Muscle of leg (tissue), 11 donors: ENCODE data around the gene DSCAML1. TPM values are rescaled to one million over a fixed set of nuclear protein-coding genes. Genes with fewer than 3 reads are reported as not detected.
"Not testable (repeated sequence)": the region's sequence is repeated elsewhere in the genome, so short reads cannot be mapped to it uniquely, and the experiment has no call there.

Experiments
- DNase-seq: peaks from one replicate; pipeline ENCODE4 v3.0.0; 2013
- H3K27ac ChIP-seq: one replicate; pipeline ENCODE4 v1.5.1; 2013; ENCODE audit warnings: mild to moderate bottlenecking, low read length, control low read depth
- H3K27me3 ChIP-seq: one replicate; pipeline ENCODE4 v1.6.1; 2013; ENCODE audit warnings: low read length; ENCODE audit not compliant: control insufficient read depth, insufficient read depth
- H3K36me3 ChIP-seq: one replicate; pipeline ENCODE4 v1.6.1; 2013; ENCODE audit warnings: low read length; ENCODE audit not compliant: control insufficient read depth, insufficient read depth
- H3K4me1 ChIP-seq: one replicate; pipeline ENCODE4 v1.6.1; 2013; ENCODE audit warnings: low read length; ENCODE audit not compliant: control insufficient read depth, insufficient read depth
- H3K4me3 ChIP-seq: one replicate; pipeline ENCODE4 v1.5.1; 2013; ENCODE audit warnings: low read length, control low read depth
- H3K9me3 ChIP-seq: replicated peaks from 2 replicates; pipeline ENCODE4 v1.6.1; 2013; ENCODE audit warnings: low read depth, low read length; ENCODE audit not compliant: control insufficient read depth
- WGBS: methylation state at CpG from one replicate; pipeline ENCODE4 v1.1.5; 2013; ENCODE audit warnings: missing lambda C conversion rate; ENCODE audit not compliant: insufficient coverage; 5-methylcytosine and 5-hydroxymethylcytosine counted together
- polyA plus RNA-seq, 8 donors: library from polyadenylated mRNA; unstranded; fragments of 120-200 nt; gene quantifications; one replicate each; pipeline versions ENCODE4 v1.2.1 to v1.2.3, GENCODE V29; 2013; ENCODE audit warnings: inconsistent platforms in 1 of 8, low replicate concordance in 1 of 8; ENCODE audit not compliant: insufficient read length in 8 of 8, insufficient read depth in 1 of 8
- total RNA-seq: library from RNA; stranded (reverse); fragments of 120-200 nt; gene quantifications from one replicate; pipeline ENCODE4 v1.2.4, GENCODE V29; 2013

DSCAML1 gene
- total and polyA plus RNA-seq, 9 donors, result 0.28 to 0.80 (median 0.60) TPM

DNA sequence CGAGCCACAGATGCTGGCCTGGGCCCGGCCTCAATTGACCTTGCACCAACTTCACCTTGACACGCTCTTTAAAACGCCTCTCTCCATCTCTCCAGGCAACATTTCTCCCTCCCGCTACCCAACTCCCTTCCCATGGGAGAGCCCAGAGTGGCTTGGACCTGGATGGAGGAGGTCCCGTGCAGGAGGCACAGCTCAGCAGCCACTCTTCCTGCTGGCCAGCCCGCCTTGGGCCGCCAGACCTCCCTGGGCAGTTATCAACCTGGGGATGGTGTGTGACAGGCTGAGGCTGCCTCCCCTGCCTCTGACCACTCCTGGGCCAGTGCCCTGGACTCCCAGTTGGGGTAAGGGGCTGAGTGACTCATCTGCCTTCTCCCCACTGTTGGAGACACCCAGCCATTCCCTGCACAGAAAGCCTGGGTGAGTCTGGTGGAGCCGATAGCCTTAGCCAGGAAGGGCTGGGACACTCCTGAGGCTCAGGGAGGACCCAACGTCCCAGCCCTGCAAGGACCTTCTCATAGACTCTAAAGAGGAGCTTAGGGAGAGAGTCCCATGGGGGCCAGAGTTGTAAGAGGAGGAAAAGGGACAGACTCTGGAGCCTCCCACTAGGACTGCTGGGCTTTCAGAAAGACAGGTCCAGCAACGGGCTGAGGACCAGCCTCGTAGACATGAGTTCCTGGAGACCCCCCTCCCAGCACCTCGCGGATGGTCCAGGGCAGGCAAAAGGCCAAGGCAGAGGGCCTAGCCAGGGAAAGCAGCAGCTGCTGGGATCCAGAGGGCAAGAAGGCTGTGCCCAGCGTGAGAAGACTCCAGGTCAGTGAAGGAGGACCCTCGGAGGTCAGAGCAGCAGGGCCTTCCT is 337.7 kb downstream of the DSCAML1 start:
- Histone ChIP-seq H3K4me3 (no peak overlapping the region), H3K27me3 (peaks cover 2% of the 10 kb centered on the region), H3K4me1 (no peaks in the 10 kb centered on the region), H3K36me3 (no peaks in the 10 kb centered on the region), H3K27ac (no peak overlapping the region), H3K9me3 (no peaks in the 10 kb centered on the region)
- WGBS, result 65% methylated on average over 11 of the region's 16 CpGs
- no peak for DNase-seq

- Histone ChIP-seq H3K27ac (no peak overlapping the region), H3K36me3 (no peaks in the 10 kb centered on the region), H3K4me3 (no peak overlapping the region), H3K4me1 (no peaks in the 10 kb centered on the region), H3K9me3 (peaks cover 5% of the 10 kb centered on the region), H3K27me3 (peaks cover 2% of the 10 kb centered on the region)
- no peak for DNase-seq
- 88% methylated on average over 20 of the region's 22 CpGs for WGBS
Observed at GRCh38 chr11:117458275-117459122, 338.5 kb downstream of the DSCAML1 start.

DNA sequence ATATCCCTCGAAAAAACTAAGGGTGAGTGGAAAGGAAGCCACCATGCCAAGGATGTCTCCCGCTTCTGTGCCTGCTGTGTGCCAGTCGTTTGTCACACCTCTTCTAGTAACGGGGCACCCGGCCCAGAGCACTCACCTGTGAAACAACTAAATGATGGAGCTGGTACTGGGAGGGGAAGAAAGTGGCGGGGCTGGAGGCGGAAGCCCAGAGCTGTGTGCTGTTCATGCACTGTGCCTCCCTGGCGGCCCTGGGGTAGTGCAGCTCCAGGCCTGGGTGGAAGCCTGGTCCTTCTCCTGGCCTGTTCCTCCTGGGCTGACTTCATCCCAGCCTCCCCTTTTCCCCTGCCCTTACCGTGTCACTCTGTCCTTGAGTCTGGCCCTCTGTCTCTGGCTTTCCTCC is 339.2 kb downstream of the DSCAML1 start:
- H3K27me3 ChIP-seq, result peaks cover 2% of the 10 kb centered on the region
- H3K9me3 ChIP-seq, result peaks cover 5% of the 10 kb centered on the region
- WGBS, result 80% methylated on average over 4 of the region's 9 CpGs
- H3K27ac ChIP-seq, result no peak overlapping the region
- no peak overlapping the region for H3K4me3 ChIP-seq
- DNase-seq, result no peak
- no peaks in the 10 kb centered on the region for H3K36me3 ChIP-seq
- H3K4me1 ChIP-seq, result no peaks in the 10 kb centered on the region

GRCh38 chr11:117457031-117457785 is 339.8 kb downstream of the DSCAML1 start:
- H3K27me3 ChIP-seq, result peaks cover 2% of the 10 kb centered on the region
- WGBS, result 83% methylated on average over 9 of the region's 15 CpGs

GRCh38 chr11:117456721-117457029 is 340.3 kb downstream of the DSCAML1 start:
- WGBS, result 91% methylated on average over 8 of the region's 8 CpGs
- not testable (repeated sequence) for H3K9me3 ChIP-seq, H3K36me3 ChIP-seq, H3K27ac ChIP-seq, DNase-seq, H3K4me3 ChIP-seq, H3K4me1 ChIP-seq, H3K27me3 ChIP-seq

More at GRCh38 chr11:117457031-117457785, 339.8 kb downstream of the DSCAML1 start:
- no peak for DNase-seq
- peaks cover 5% of the 10 kb centered on the region for H3K9me3 ChIP-seq
- no peak overlapping the region for H3K27ac ChIP-seq
- no peaks in the 10 kb centered on the region for H3K4me1 ChIP-seq
- no peaks in the 10 kb centered on the region for H3K36me3 ChIP-seq
- no peak overlapping the region for H3K4me3 ChIP-seq

DNA sequence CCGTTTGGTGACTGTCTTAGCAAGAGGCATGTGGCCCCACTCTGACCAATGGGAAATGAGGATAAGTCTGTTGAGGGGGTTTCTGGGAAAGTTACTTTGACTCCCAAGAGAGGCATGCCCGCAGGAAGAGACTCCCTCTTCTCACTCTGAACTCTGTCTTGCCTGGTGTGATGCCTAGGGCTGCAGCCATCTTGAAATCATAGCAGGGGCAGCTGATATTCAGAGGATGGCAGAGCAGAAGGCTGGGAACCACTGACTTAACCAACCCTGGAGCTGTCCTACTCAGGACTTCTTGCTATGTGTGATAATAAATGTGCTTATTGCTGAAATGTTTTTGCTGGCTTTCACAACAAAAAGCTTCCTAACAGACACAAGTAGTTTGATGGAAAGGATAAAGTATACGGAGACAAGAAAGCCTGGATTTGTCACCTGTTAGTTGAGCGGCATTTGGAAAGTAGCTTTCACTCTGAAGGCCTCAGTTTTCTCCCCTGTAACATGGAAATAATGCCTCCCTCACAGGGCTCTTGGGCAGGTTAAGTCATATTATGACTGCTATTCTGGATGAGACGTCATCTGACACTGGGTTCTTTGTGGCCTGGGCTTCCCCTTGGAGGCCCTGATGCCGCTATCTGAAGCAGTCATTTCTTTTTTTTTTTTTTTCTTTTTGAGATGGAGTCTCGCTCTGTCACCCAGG is 340.8 kb downstream of the DSCAML1 start:
- Histone ChIP-seq H3K27ac (no peak overlapping the region), H3K4me1 (no peaks in the 10 kb centered on the region)
- no CpG with 5 or more reads among the region's 7 CpGs for WGBS

DNA sequence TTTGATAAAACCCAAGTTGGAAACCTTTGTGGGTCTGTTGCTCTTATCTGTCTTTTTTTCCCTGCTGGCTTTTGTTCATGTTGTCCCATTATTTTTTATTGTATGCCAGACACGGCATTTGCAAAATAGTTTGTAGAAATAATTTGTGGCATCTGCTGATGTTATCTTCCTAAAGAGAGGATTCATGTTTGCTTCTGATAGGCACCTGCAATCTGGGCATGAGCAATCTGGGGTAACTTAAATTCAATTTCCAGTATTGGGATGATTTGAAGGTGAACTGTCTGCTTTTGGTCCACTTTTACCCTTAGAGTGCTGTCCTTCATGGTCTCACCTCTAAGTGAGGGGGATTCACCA is 342.5 kb downstream of the DSCAML1 start:
- DNase-seq, result no peak
- Histone ChIP-seq H3K36me3 (no peaks in the 10 kb centered on the region), H3K27me3 (peaks cover 2% of the 10 kb centered on the region), H3K27ac (no peak overlapping the region), H3K9me3 (peaks cover 5% of the 10 kb centered on the region), H3K4me1 (no peaks in the 10 kb centered on the region), H3K4me3 (no peak overlapping the region)
- no CpG with 5 or more reads among the region's 1 CpG for WGBS

More for the DNA sequence above, 340.8 kb downstream of the DSCAML1 start:
- Histone ChIP-seq H3K9me3 (peaks cover 5% of the 10 kb centered on the region), H3K36me3 (no peaks in the 10 kb centered on the region), H3K27me3 (peaks cover 2% of the 10 kb centered on the region), H3K4me3 (no peak overlapping the region)
- no peak for DNase-seq

GRCh38 chr11:117453886-117454563 is 343.0 kb downstream of the DSCAML1 start:
- Histone ChIP-seq H3K4me1 (no peaks in the 10 kb centered on the region), H3K9me3 (peaks cover 5% of the 10 kb centered on the region), H3K36me3 (no peaks in the 10 kb centered on the region), H3K27ac (no peak overlapping the region), H3K4me3 (no peak overlapping the region), H3K27me3 (peaks cover 2% of the 10 kb centered on the region)
- DNase-seq, result no peak
- WGBS, result no CpG with 5 or more reads among the region's 6 CpGs

DNA sequence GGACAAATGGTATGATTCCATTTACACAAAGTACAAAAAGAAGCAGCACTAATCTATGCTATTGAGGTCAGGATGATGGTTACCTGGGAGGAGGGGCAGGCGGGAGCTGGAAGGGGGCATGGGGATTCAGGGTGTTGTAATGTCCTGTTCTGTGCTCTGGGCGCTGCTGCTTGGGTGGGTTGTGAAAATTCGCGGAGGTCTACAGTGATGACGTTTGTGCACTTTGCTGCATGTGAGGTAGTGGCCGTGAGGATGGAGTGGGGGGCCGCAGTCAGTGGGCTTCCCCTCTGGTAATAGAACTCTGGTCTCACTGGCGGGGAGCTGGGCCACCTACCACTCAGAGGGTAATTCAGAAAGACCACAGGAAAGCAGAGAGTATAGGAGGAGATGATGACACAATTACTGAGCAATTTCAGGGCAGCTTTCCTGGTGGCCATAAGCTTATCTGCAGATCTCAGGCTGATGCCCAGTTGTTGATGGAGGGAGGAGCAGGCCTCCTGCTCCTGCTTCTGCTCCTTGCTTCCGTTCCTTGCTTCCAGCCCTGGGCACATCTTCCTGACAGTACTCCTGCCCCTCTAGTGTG is 347.8 kb downstream of the DSCAML1 start:
- Histone ChIP-seq H3K27me3 (peaks cover 11% of the 10 kb centered on the region), H3K4me1 (no peaks in the 10 kb centered on the region), H3K36me3 (no peaks in the 10 kb centered on the region), H3K4me3 (no peak overlapping the region), H3K9me3 (peaks cover 5% of the 10 kb centered on the region), H3K27ac (no peak overlapping the region)
- DNase-seq, result no peak
- WGBS, result 77% methylated on average over 9 of the region's 9 CpGs
